Effector memory CD4-positive, alpha-beta T cell (primary cell): ENCODE measurements around the gene MKRN3.

Source experiments
- DNase-seq, 3 donors: peaks; one replicate each; pipeline ENCODE4 v3.0.0-alpha.2; 2020
- H3K27ac ChIP-seq: 2 replicates; pipeline ENCODE4 v1.7.0; 2013; ENCODE audit warnings: mild to moderate bottlenecking, low read length, moderate library complexity; ENCODE audit not compliant: insufficient read depth, poor library complexity, severe bottlenecking
- H3K27me3 ChIP-seq: replicated peaks from 2 replicates; pipeline ENCODE4 v1.7.0; 2013; ENCODE audit warnings: mild to moderate bottlenecking, low read length; ENCODE audit not compliant: insufficient read depth, control insufficient read depth, poor library complexity, severe bottlenecking
- H3K36me3 ChIP-seq: 2 replicates; pipeline ENCODE4 v1.7.0; 2013; ENCODE audit warnings: mild to moderate bottlenecking, low read length, moderate library complexity; ENCODE audit not compliant: control insufficient read depth, insufficient read depth
- H3K4me1 ChIP-seq: 2 replicates; pipeline ENCODE4 v1.7.0; 2013; ENCODE audit warnings: low read length, mild to moderate bottlenecking; ENCODE audit not compliant: control insufficient read depth, insufficient read depth, poor library complexity, severe bottlenecking
- H3K4me3 ChIP-seq: 2 replicates; pipeline ENCODE4 v1.7.0; 2013; ENCODE audit warnings: low read length, low read depth, mild to moderate bottlenecking; ENCODE audit not compliant: insufficient read depth, poor library complexity, severe bottlenecking
- H3K9me3 ChIP-seq: 2 replicates; pipeline ENCODE4 v1.7.0; 2013; ENCODE audit warnings: mild to moderate bottlenecking, low read length, moderate library complexity; ENCODE audit not compliant: control insufficient read depth

Gene MKRN3

GRCh38 chr15:23548071-23548470 is 17.4 kb upstream of the MKRN3 start:
- no peak for DNase-seq
- Histone ChIP-seq H3K36me3 (no peaks in the 10 kb centered on the region), H3K9me3 (no peaks in the 10 kb centered on the region), H3K4me1 (no peaks in the 10 kb centered on the region), H3K27ac (no peak overlapping the region), H3K4me3 (no peak overlapping the region), H3K27me3 (no peaks in the 10 kb centered on the region)

GRCh38 chr15:23561914-23562313 is 3.6 kb upstream of the MKRN3 start:
- no peaks in the 10 kb centered on the region for H3K36me3 ChIP-seq
- H3K27ac ChIP-seq, result no peak overlapping the region
- DNase-seq, result no peak
- H3K27me3 ChIP-seq, result no peaks in the 10 kb centered on the region
- no peak overlapping the region for H3K4me3 ChIP-seq
- H3K9me3 ChIP-seq, result no peaks in the 10 kb centered on the region
- no peaks in the 10 kb centered on the region for H3K4me1 ChIP-seq

DNA sequence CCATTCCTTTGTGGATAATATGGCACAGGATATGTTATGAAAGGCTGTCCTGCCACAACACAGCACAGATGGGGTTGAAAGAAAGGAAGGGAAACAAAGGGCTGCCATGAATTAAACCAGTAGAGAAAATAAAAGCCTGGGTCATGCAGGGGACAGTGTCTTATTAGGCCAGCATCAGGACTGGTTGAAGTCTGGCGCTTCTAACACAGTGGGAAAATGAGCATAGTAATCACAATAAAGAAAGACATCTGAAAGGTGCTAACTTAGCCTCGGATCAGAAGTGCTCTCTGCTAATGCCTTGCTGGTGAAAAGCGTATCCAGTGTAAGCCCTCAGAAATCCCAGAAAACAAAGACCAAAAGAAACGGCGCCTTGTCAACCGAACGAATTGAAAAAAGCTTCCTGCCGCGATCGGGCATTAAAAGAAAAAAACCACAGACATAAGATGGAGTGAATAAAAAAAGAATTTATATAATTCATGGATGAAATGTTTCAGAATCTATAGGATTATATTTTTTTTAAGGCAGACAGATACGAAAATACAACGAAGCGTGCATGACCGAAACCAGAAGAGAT is 566 bp upstream of the MKRN3 start:
- Histone ChIP-seq H3K36me3 (no peaks in the 10 kb centered on the region), H3K4me1 (no peaks in the 10 kb centered on the region), H3K4me3 (no peak overlapping the region), H3K9me3 (no peaks in the 10 kb centered on the region), H3K27me3 (no peaks in the 10 kb centered on the region), H3K27ac (no peak overlapping the region)
- no peak for DNase-seq

- H3K9me3 ChIP-seq, result no peaks in the 10 kb centered on the region
- peak overlapping the region; percentile 44 for H3K27ac ChIP-seq
- H3K4me3 ChIP-seq, result peak overlapping the region; percentile 10
- no peaks in the 10 kb centered on the region for H3K4me1 ChIP-seq
- no peaks in the 10 kb centered on the region for H3K36me3 ChIP-seq
- peak in 2 of 3 donors; percentile 10 to 19 for DNase-seq
- H3K27me3 ChIP-seq, result no peaks in the 10 kb centered on the region
Observed at GRCh38 chr15:23566071-23566554, 639 bp downstream of the MKRN3 start.

DNA sequence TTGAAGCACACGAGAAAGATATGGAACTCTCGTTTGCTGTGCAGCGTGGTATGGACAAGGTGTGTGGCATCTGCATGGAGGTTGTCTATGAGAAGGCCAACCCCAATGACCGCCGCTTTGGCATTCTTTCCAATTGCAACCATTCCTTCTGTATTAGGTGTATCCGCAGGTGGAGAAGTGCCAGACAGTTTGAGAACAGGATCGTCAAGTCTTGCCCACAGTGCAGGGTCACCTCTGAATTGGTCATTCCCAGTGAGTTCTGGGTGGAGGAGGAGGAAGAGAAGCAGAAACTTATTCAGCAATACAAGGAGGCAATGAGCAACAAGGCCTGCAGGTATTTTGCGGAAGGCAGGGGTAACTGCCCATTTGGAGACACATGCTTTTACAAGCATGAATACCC is 1.2 kb downstream of the MKRN3 start:
- H3K27ac ChIP-seq, result no peak overlapping the region
- no peaks in the 10 kb centered on the region for H3K9me3 ChIP-seq
- H3K36me3 ChIP-seq, result no peaks in the 10 kb centered on the region
- no peaks in the 10 kb centered on the region for H3K27me3 ChIP-seq
- no peaks in the 10 kb centered on the region for H3K4me1 ChIP-seq
- DNase-seq, result no peak
- H3K4me3 ChIP-seq, result no peak overlapping the region

- H3K4me3 ChIP-seq, result no peak overlapping the region
- no peak overlapping the region for H3K27ac ChIP-seq
Observed at GRCh38 chr15:23567921-23568320, 2.4 kb downstream of the MKRN3 start.

GRCh38 chr15:23569151-23569925 is 3.9 kb downstream of the MKRN3 start:
- Histone ChIP-seq H3K4me1 (no peaks in the 10 kb centered on the region), H3K36me3 (no peaks in the 10 kb centered on the region), H3K27ac (no peak overlapping the region), H3K4me3 (no peak overlapping the region), H3K27me3 (no peaks in the 10 kb centered on the region), H3K9me3 (no peaks in the 10 kb centered on the region)
- no peak for DNase-seq

More at GRCh38 chr15:23567921-23568320, 2.4 kb downstream of the MKRN3 start:
- H3K9me3 ChIP-seq, result no peaks in the 10 kb centered on the region
- H3K4me1 ChIP-seq, result no peaks in the 10 kb centered on the region
- H3K36me3 ChIP-seq, result no peaks in the 10 kb centered on the region
- no peak for DNase-seq
- H3K27me3 ChIP-seq, result no peaks in the 10 kb centered on the region

GRCh38 chr15:23570486-23570885 is 5.0 kb downstream of the MKRN3 start:
- Histone ChIP-seq H3K36me3 (no peaks in the 10 kb centered on the region), H3K4me3 (no peak overlapping the region), H3K27me3 (no peaks in the 10 kb centered on the region), H3K27ac (no peak overlapping the region), H3K4me1 (no peaks in the 10 kb centered on the region), H3K9me3 (no peaks in the 10 kb centered on the region)
- DNase-seq, result no peak

DNA sequence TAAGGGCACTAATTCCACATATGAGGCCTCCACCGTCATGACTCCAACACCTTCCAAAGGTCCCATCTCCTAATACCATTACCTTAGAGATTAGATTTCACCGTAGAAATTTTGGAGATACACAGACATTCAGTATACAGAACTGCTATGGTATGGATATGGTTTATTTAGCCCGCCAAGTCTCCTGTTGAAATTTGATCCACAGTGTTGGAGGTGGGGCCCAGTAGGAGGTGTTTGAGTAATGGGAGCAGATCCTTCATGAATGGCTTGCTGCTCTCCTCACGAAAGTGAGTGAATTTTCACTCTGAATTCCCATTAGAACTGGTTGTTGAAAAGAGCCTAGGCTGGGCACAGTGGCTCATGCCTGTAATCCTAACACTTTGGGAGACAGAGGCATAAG is 7.4 kb downstream of the MKRN3 start:
- Histone ChIP-seq H3K9me3 (no peaks in the 10 kb centered on the region), H3K4me3 (no peak overlapping the region), H3K27ac (no peak overlapping the region), H3K36me3 (no peaks in the 10 kb centered on the region), H3K27me3 (no peaks in the 10 kb centered on the region), H3K4me1 (no peaks in the 10 kb centered on the region)
- no peak for DNase-seq

- Histone ChIP-seq H3K27me3 (no peaks in the 10 kb centered on the region), H3K9me3 (no peaks in the 10 kb centered on the region), H3K27ac (no peak overlapping the region), H3K4me1 (no peaks in the 10 kb centered on the region), H3K4me3 (no peak overlapping the region), H3K36me3 (no peaks in the 10 kb centered on the region)
- DNase-seq, result no peak
Observed at GRCh38 chr15:23574742-23575141, 9.3 kb downstream of the MKRN3 start.
